ENCODE data around the gene TRIM59.

The TRIM59 gene

DNA sequence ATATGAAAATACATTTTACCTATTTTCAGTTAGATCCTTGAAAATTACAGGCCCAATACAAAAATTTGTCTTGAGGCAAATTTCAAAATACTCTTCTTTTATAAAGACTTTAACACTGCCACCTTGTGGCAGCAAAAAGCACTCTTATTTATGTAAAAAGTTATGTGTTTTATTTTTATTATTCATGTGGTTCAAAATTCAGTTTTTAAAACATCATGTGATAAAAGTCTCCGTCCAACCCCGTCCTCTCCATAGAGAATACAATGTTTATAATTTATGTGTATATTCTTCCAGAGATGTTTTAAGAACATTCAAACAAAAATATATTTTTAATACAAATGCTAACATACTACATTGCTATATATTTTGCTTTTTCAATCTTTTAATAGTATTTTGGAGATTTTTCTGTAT is 36.9 kb upstream of the TRIM59 start:
- peak overlapping the region; percentile 66 for H3K9ac ChIP-seq (ENCODE audit: low read length)
- H2AFZ ChIP-seq (ENCODE audit: low read depth, low read length) = peak overlapping the region; percentile 97; the same call in 1 of the 2 replicates
- no peaks in the 10 kb centered on the region for H3K9me3 ChIP-seq (ENCODE audit: insufficient read depth, low read length)
- TF ChIP-seq EZH2phosphoT487 (IDR thresholded peaks at IDR 0.05; ENCODE audit: low read depth) = no peak
- peak; percentile 68 for TF ChIP-seq CTCF (IDR thresholded peaks at IDR 0.05; ENCODE audit: low read depth, low read length)
- H3K4me1 ChIP-seq (ENCODE audit: low read length) = peaks cover 8% of the 10 kb centered on the region; the same call in 1 of the 2 replicates
- no peak overlapping the region for H3K27ac ChIP-seq (ENCODE audit: low read length)
- H3K27me3 ChIP-seq (ENCODE audit: low read depth, low read length) = no peaks in the 10 kb centered on the region
- H3K4me3 ChIP-seq (ENCODE audit: low read length) = peak overlapping the region; percentile 89
- H3K79me2 ChIP-seq (ENCODE audit: low read length) = no peaks in the 10 kb centered on the region
- peak overlapping the region; percentile 97 for H3K4me2 ChIP-seq (ENCODE audit: low read length)
- H3K36me3 ChIP-seq (replicated peaks; ENCODE audit: low read depth, low read length) = no peaks in the 10 kb centered on the region
- no peaks in the 10 kb centered on the region for H4K20me1 ChIP-seq (ENCODE audit: insufficient read depth, low read length)

- no peaks in the 10 kb centered on the region for H3K27me3 ChIP-seq (ENCODE audit: low read depth, low read length)
- no peak overlapping the region for H3K9ac ChIP-seq (ENCODE audit: low read length)
- no peak overlapping the region for H2AFZ ChIP-seq (ENCODE audit: low read depth, low read length)
- no peaks in the 10 kb centered on the region for H4K20me1 ChIP-seq (ENCODE audit: insufficient read depth, low read length)
- H3K36me3 ChIP-seq (replicated peaks; ENCODE audit: low read depth, low read length) = no peaks in the 10 kb centered on the region
- H3K4me1 ChIP-seq (ENCODE audit: low read length) = peaks cover 8% of the 10 kb centered on the region; the same call in 1 of the 2 replicates
- TF ChIP-seq EZH2phosphoT487 (IDR thresholded peaks at IDR 0.05; ENCODE audit: low read depth) (no peak), CTCF (IDR thresholded peaks at IDR 0.05; ENCODE audit: low read depth, low read length) (no peak)
- H3K79me2 ChIP-seq (ENCODE audit: low read length) = no peaks in the 10 kb centered on the region
- no peaks in the 10 kb centered on the region for H3K9me3 ChIP-seq (ENCODE audit: insufficient read depth, low read length)
- H3K27ac ChIP-seq (ENCODE audit: low read length) = no peak overlapping the region
- H3K4me3 ChIP-seq (ENCODE audit: low read length) = no peak overlapping the region
- no peak overlapping the region for H3K4me2 ChIP-seq (ENCODE audit: low read length)
Measured at GRCh38 chr3:160482796-160483195, 33.2 kb upstream of the TRIM59 start.

- no peak for TF ChIP-seq EZH2phosphoT487 (IDR thresholded peaks at IDR 0.05; ENCODE audit: low read depth)
- no peak for TF ChIP-seq CTCF (IDR thresholded peaks at IDR 0.05; ENCODE audit: low read depth, low read length)
- Histone ChIP-seq H3K4me2 (ENCODE audit: low read length) (no peak overlapping the region), H3K4me1 (ENCODE audit: low read length) (peaks cover 8% of the 10 kb centered on the region; the same call in 1 of the 2 replicates), H4K20me1 (ENCODE audit: insufficient read depth, low read length) (no peaks in the 10 kb centered on the region), H3K36me3 (replicated peaks; ENCODE audit: low read depth, low read length) (no peaks in the 10 kb centered on the region), H3K27me3 (ENCODE audit: low read depth, low read length) (no peaks in the 10 kb centered on the region), H3K9ac (ENCODE audit: low read length) (no peak overlapping the region), H3K27ac (ENCODE audit: low read length) (no peak overlapping the region), H3K79me2 (ENCODE audit: low read length) (no peaks in the 10 kb centered on the region), H3K9me3 (ENCODE audit: insufficient read depth, low read length) (no peaks in the 10 kb centered on the region), H3K4me3 (ENCODE audit: low read length) (no peak overlapping the region), H2AFZ (ENCODE audit: low read depth, low read length) (no peak overlapping the region)
Measured at GRCh38 chr3:160481856-160482255, 32.3 kb upstream of the TRIM59 start.

- TF ChIP-seq EZH2phosphoT487 (IDR thresholded peaks at IDR 0.05; ENCODE audit: low read depth) = no peak
- H3K27ac ChIP-seq (ENCODE audit: low read length) = no peak overlapping the region
Measured at GRCh38 chr3:160480931-160481330, 31.3 kb upstream of the TRIM59 start.

More at GRCh38 chr3:160480931-160481330, 31.3 kb upstream of the TRIM59 start:
- no peak overlapping the region for H2AFZ ChIP-seq (ENCODE audit: low read depth, low read length)
- H3K9ac ChIP-seq (ENCODE audit: low read length) = no peak overlapping the region
- H3K27me3 ChIP-seq (ENCODE audit: low read depth, low read length) = no peaks in the 10 kb centered on the region
- H3K4me3 ChIP-seq (ENCODE audit: low read length) = no peak overlapping the region
- H3K36me3 ChIP-seq (replicated peaks; ENCODE audit: low read depth, low read length) = no peaks in the 10 kb centered on the region
- no peaks in the 10 kb centered on the region for H3K9me3 ChIP-seq (ENCODE audit: insufficient read depth, low read length)
- no peak overlapping the region for H3K4me2 ChIP-seq (ENCODE audit: low read length)
- H4K20me1 ChIP-seq (ENCODE audit: insufficient read depth, low read length) = no peaks in the 10 kb centered on the region
- peaks cover 5% of the 10 kb centered on the region; the same call in 1 of the 2 replicates for H3K4me1 ChIP-seq (ENCODE audit: low read length)
- no peaks in the 10 kb centered on the region for H3K79me2 ChIP-seq (ENCODE audit: low read length)

Data from OCI-LY3 (cell line).